Lower leg skin (tissue), 4 donors: ENCODE results near the gene MYO1B. TPM values are rescaled to one million over a fixed set of nuclear protein-coding genes. Genes with fewer than 3 reads are reported as not detected.

Experiments used
- DNase-seq, 2 donors: peaks; one replicate each; pipeline ENCODE4 v3.0.0-alpha.2; 2019; ENCODE audit warnings: low spot score in 2 of 2
- H3K4me3 ChIP-seq: fragments of 200-600 bp; sonication (generic); 2 replicates; pipeline ENCODE4 v1.5.1; 2017; ENCODE audit warnings: mild to moderate bottlenecking, low read depth; ENCODE audit not compliant: poor library complexity, severe bottlenecking
- POLR2A ChIP-seq, 2 donors: fragments of 450-650 bp; IDR thresholded peaks; one replicate each; pipeline ENCODE4 v1.6.1; 2016 to 2017; ENCODE audit warnings: antibody characterized with exemption in 2 of 2, mild to moderate bottlenecking in 1 of 2, moderate library complexity in 1 of 2
- WGBS, 2 donors: methylation state at CpG; one replicate each; pipeline ENCODE4 v1.1.5; 2018; 5-methylcytosine and 5-hydroxymethylcytosine counted together
- intact Hi-C: fragments of 100-400 bp; cut with DNase I; formaldehyde crosslinking; loops from one replicate; pipeline ENCODE4 v1.15.0; 2023; ENCODE audit warnings: low total_unique reads
- total RNA-seq, 4 donors: library from RNA; depleted of rRNA; stranded (reverse); fragments of >200 nt; gene quantifications; one replicate each; pipeline ENCODE4 v1.1.0, GENCODE V29; 2016
- TF ChIP-seq, protein P1 (sequence below), 3 donors: fragments of 450-650 bp; IDR thresholded peaks; one replicate each; pipeline ENCODE4 v1.5.1; 2016; ENCODE audit warnings: antibody characterized with exemption in 3 of 3, mild to moderate bottlenecking in 3 of 3, moderate library complexity in 2 of 3

The MYO1B gene
- total RNA-seq, 4 donors from 2014 or later = 24.6 to 53.0 (median 36.9) TPM

GRCh38 chr2:191322828-191323506 lies 77.8 kb downstream of the MYO1B start:
- no peak for TF ChIP-seq POLR2A (IDR thresholded peaks at IDR 0.05)
- TF ChIP-seq, protein P1, sequence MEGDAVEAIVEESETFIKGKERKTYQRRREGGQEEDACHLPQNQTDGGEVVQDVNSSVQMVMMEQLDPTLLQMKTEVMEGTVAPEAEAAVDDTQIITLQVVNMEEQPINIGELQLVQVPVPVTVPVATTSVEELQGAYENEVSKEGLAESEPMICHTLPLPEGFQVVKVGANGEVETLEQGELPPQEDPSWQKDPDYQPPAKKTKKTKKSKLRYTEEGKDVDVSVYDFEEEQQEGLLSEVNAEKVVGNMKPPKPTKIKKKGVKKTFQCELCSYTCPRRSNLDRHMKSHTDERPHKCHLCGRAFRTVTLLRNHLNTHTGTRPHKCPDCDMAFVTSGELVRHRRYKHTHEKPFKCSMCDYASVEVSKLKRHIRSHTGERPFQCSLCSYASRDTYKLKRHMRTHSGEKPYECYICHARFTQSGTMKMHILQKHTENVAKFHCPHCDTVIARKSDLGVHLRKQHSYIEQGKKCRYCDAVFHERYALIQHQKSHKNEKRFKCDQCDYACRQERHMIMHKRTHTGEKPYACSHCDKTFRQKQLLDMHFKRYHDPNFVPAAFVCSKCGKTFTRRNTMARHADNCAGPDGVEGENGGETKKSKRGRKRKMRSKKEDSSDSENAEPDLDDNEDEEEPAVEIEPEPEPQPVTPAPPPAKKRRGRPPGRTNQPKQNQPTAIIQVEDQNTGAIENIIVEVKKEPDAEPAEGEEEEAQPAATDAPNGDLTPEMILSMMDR (IDR thresholded peaks at IDR 0.05) = no peak
- intact Hi-C loops = no loop called here
- 69 to 80% methylated on average over 2 of the region's 2 CpGs for WGBS, 2 donors
- DNase-seq = no peak
- H3K4me3 ChIP-seq = no peak overlapping the region

- whole genome bisulfite sequencing, 2 donors = 60 to 63% methylated on average over 9 of the region's 9 CpGs
- H3K4me3 ChIP-seq = no peak overlapping the region
- TF ChIP-seq, protein P1 (IDR thresholded peaks at IDR 0.05) = no peak
- TF ChIP-seq POLR2A (IDR thresholded peaks at IDR 0.05) = no peak
- DNase-seq = no peak
- intact Hi-C loops = no loop called here
Observed at GRCh38 chr2:191325651-191326365, 80.6 kb downstream of the MYO1B start.

DNA sequence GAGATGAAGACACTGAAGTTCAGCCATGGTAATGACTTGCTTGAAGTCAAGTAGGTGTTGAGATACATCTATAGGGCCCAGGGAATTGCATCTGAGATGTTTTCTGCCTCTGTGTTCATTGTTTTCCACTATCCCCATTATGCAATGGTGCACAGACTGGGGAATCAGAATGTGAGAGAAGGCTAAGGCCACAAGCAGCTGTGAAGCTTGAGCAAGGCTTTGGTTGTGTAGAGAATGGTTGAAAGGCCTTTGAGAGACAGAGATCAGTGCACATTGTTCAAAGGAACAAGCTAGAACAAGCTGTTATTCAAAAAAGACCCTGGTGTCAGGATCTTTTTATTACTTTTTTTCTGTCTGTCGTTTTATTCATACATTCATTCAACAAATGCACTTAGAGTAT lies 82.3 kb downstream of the MYO1B start:
- 73 to 85% methylated on average over 1 of the region's 1 CpG for WGBS, 2 donors
- no peak overlapping the region for H3K4me3 ChIP-seq
- TF ChIP-seq, protein P1 (IDR thresholded peaks at IDR 0.05) = no peak
- TF ChIP-seq POLR2A (IDR thresholded peaks at IDR 0.05) = no peak
- DNase-seq = no peak
- intact Hi-C loops = no loop called here

DNA sequence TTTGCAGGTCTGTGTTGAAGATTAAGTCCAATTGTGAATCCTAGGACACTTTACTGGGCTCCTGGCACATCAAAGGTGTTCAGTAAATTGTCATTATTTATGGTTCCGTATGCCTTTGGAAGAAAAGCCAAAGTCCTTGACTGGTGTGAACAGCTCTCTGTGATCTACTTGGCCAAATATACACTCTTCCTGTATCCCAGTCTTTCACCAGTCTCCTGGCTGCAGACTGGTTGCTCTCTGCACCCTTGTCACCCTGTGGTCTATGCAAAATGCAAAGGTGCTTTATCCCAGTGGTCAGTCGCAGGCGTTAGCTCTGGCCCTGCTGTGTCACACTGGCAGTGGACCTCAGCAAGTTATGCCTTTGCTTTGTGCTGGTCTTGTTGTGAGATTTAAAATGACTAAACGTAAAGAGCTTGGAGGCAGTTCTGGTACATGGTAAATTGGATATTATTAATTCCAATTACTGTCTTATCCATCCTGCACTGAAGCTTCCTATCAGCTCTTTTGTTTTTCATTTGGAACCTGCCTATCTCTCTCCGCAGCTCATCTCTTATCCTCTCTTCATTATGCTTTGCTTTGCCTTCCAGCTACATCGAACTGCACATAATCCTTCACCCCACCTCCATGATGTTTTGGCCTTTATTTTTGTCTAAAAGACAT lies 83.1 kb downstream of the MYO1B start:
- no peak for TF ChIP-seq POLR2A (IDR thresholded peaks at IDR 0.05)
- TF ChIP-seq, protein P1 (IDR thresholded peaks at IDR 0.05) = no peak
- intact Hi-C loops = no loop called here
- H3K4me3 ChIP-seq = no peak overlapping the region
- WGBS, 2 donors = 95 to 96% methylated on average over 6 of the region's 6 CpGs
- no peak for DNase-seq

DNA sequence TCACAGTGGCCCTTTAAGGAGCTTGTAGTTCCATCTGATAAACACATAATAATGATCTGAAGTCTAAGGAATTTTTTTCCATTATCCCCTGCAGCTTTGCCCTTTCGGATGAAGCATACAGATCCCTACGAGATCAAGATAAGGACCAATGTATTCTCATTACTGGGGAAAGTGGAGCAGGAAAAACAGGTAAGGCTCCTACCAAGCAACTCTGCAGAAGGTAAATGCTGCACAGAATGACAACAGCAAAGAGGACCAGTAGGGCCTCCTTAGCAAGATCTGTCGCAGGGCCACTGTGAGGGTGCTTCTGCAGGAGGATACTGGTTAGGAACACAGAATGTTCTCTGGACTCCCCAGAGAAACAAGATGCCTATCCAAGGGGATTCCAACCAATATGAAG lies 84.6 kb downstream of the MYO1B start:
- intact Hi-C loops = loop anchor here (5.0 kb wide), 1 partner anchor 622 kb away; no protein-coding TSS in a partner anchor
- TF ChIP-seq POLR2A (IDR thresholded peaks at IDR 0.05) = no peak
- TF ChIP-seq, protein P1 (IDR thresholded peaks at IDR 0.05) = no peak
- 66 to 76% methylated on average over 3 of the region's 3 CpGs for WGBS, 2 donors
- no peak overlapping the region for H3K4me3 ChIP-seq
- no peak for DNase-seq
